ENCODE data around the gene ACCSL. TPM values are rescaled to one million over a fixed set of nuclear protein-coding genes. Genes with fewer than 3 reads are reported as not detected.

ACCSL gene
- polyA plus RNA-seq (2012; ENCODE audit: insufficient read length, low read depth) = not detected

DNA sequence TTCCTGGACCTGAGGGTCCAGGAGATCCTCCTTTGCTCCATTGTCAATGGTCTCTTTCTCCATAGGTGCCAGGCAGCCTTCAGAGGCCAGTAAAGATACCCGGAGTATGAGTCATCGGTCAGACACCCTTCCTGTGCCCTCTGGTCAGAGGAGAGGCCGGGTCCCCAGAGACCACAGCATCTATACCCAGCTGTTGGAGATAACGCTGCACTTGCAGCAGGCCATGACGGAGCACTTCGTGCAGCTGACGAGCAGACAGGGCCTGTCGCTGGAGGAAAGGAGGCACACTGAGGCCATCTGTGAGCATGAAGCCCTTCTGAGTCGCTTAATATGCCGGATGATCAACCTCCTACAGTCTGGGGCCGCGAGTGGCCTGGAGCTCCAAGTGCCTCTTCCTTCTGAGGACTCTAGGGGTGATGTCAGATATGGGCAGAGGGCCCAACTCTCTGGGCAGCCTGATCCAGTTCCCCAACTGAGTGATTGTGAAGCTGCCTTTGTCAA lies at the start of gene ACCSL:
Gene ACCSL (plus strand): TSS at position 51 of the 501 bp plus-strand sequence. CDS start 56 bp downstream, at position 107.
- TF ChIP-seq SIN3A (IDR thresholded peaks at IDR 0.05; ENCODE audit: borderline replicate concordance, insufficient read depth, low read length) = no peak
- TF ChIP-seq, protein P1, sequence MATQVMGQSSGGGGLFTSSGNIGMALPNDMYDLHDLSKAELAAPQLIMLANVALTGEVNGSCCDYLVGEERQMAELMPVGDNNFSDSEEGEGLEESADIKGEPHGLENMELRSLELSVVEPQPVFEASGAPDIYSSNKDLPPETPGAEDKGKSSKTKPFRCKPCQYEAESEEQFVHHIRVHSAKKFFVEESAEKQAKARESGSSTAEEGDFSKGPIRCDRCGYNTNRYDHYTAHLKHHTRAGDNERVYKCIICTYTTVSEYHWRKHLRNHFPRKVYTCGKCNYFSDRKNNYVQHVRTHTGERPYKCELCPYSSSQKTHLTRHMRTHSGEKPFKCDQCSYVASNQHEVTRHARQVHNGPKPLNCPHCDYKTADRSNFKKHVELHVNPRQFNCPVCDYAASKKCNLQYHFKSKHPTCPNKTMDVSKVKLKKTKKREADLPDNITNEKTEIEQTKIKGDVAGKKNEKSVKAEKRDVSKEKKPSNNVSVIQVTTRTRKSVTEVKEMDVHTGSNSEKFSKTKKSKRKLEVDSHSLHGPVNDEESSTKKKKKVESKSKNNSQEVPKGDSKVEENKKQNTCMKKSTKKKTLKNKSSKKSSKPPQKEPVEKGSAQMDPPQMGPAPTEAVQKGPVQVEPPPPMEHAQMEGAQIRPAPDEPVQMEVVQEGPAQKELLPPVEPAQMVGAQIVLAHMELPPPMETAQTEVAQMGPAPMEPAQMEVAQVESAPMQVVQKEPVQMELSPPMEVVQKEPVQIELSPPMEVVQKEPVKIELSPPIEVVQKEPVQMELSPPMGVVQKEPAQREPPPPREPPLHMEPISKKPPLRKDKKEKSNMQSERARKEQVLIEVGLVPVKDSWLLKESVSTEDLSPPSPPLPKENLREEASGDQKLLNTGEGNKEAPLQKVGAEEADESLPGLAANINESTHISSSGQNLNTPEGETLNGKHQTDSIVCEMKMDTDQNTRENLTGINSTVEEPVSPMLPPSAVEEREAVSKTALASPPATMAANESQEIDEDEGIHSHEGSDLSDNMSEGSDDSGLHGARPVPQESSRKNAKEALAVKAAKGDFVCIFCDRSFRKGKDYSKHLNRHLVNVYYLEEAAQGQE (IDR thresholded peaks at IDR 0.05; ENCODE audit: insufficient read depth in 1 of 2, low read depth in 2 of 2, low read length in 2 of 2) = no peak
- no peak for TF ChIP-seq TAF1 (IDR thresholded peaks at IDR 0.05; ENCODE audit: borderline replicate concordance, insufficient read depth, low read length)
- TF ChIP-seq POLR2AphosphoS5 (IDR thresholded peaks at IDR 0.05; ENCODE audit: low read depth, low read length) = no peak
- TF ChIP-seq FOXP2 (optimal IDR thresholded peaks at IDR 0.05; ENCODE audit: borderline replicate concordance, extremely low read depth, extremely low read length, insufficient read depth) = no peak

DNA sequence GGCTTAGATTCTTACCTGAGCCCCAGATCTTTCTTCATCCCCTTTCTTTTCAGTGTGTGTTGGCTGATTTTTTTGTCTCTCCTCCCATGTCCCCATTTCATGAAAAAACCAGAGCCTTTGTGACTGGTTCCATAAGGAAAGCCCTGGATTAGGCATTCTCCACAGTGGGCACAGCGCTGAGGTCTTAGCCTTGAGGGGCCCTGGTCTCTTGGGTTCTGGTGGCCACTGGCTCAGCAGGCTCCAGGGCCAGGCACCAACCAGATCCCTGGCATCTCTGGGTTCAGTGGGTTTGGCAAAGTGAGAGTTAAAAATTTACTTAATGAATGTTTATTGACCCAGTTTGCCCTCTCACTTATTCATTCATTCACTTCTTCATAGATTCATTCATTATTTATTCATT lies 49.5 kb upstream of the ACCSL start:
- TF ChIP-seq FOXP2 (optimal IDR thresholded peaks at IDR 0.05; ENCODE audit: borderline replicate concordance, extremely low read depth, extremely low read length, insufficient read depth) = no peak
- no peak for TF ChIP-seq POLR2AphosphoS5 (IDR thresholded peaks at IDR 0.05; ENCODE audit: low read depth, low read length)
- TF ChIP-seq TAF1 (IDR thresholded peaks at IDR 0.05; ENCODE audit: borderline replicate concordance, insufficient read depth, low read length) = no peak
- TF ChIP-seq, protein P1 (IDR thresholded peaks at IDR 0.05; ENCODE audit: insufficient read depth in 1 of 2, low read depth in 2 of 2, low read length in 2 of 2) = no peak
- no peak for TF ChIP-seq SIN3A (IDR thresholded peaks at IDR 0.05; ENCODE audit: borderline replicate concordance, insufficient read depth, low read length)

DNA sequence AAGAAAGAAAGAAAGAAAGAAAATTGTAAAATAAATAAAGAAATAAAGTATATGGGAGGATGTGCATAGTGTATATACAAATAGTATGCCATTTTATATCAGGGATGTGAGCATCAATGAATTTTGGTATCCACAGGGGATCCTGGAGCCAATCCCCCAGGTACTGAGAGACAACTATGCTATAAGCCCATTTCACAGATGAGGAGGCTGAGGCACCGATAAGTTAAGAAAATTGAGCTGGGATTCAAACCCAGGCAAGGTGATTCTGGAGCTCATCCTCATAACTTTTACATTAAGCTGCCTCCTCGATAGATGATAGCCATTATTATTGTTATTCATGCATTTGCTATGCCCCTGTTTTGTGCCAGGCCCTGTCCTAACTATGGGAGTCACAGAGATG lies 47.0 kb upstream of the ACCSL start:
- no peak for TF ChIP-seq FOXP2 (optimal IDR thresholded peaks at IDR 0.05; ENCODE audit: borderline replicate concordance, extremely low read depth, extremely low read length, insufficient read depth)
- no peak for TF ChIP-seq POLR2AphosphoS5 (IDR thresholded peaks at IDR 0.05; ENCODE audit: low read depth, low read length)
- TF ChIP-seq SIN3A (IDR thresholded peaks at IDR 0.05; ENCODE audit: borderline replicate concordance, insufficient read depth, low read length) = no peak
- TF ChIP-seq, protein P1 (IDR thresholded peaks at IDR 0.05; ENCODE audit: insufficient read depth in 1 of 2, low read depth in 2 of 2, low read length in 2 of 2) = no peak
- no peak for TF ChIP-seq TAF1 (IDR thresholded peaks at IDR 0.05; ENCODE audit: borderline replicate concordance, insufficient read depth, low read length)

DNA sequence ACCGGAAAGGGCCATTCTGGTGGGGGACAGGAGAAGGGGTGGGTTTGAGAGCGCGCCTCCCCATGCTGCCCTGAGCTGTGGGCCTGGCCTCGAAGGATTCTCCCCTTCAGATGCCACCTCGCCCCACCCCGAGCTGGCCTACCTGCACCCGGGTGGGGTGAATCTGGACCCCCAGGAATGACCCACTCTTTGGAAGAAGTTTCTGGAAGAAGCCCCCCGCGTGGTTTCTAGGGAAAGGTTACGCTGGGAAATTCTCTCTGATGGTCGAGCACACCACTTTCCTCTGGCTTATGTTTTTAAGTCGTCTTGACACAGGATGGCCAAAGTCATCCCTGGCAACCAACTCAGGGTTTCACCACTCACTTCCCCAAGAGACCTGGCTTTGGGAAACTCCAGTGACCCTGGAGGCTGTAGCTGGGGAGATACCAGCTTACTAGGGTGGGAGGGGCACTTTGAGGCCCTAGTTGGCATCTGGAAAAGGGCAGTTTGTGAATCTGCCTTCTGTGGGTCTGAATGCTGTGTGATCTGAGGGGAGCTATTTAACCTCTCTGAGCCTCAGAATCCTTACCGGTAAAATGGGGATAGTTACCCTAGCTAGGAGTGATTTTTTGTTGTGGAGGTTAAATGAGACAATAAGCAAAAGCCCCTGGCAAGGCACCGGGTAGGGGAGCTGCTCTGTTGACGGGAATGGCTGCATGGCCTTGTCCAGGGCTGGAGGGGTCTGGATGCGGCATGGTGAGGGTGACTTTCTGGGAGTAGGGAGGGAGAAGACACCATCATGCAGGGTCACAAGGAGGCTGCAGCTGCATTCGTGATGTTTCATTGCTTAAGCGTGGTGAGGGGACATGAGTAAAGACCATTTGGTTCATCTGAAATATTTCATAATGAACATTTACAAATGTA lies 45.3 kb upstream of the ACCSL start:
- TF ChIP-seq SIN3A (IDR thresholded peaks at IDR 0.05; ENCODE audit: borderline replicate concordance, insufficient read depth, low read length) (no peak), FOXP2 (optimal IDR thresholded peaks at IDR 0.05; ENCODE audit: borderline replicate concordance, extremely low read depth, extremely low read length, insufficient read depth) (no peak)

DNA sequence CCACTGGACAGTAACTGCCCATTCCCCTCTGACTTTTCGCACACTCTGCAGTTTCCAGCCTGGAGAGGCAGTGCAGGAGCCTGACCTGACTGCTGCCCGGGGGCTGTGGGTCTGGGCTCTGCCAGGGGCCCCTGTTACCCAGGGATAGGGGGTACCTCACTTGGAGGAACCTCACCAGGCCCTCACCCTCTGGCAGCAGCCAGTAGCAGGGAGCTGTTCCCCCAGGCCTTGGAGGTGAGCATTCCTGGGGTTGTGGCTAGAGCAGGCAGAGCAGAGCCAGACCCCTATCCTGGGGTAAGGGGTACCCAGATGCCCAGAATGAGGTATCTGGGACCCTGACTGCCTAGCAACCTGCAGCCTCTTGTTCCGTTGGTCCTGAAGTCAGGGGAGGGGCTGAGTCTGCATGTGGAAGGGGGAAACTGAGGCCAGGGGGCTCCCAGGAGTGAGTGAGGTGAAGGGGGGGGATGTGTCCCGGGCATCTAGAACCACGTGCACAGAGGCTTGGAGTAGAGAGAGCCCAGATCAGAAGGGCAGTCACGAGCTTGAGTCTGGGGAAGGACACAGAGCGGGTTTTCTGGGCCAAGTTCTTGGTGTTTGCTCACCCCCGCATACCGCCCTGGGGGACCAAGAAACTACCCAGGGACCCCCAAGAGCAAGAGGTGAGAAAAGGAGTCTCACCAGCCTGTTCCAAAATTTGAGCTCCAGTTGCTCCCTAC lies 43.9 kb upstream of the ACCSL start:
- TF ChIP-seq FOXP2 (optimal IDR thresholded peaks at IDR 0.05; ENCODE audit: borderline replicate concordance, extremely low read depth, extremely low read length, insufficient read depth) (no peak), POLR2AphosphoS5 (IDR thresholded peaks at IDR 0.05; ENCODE audit: low read depth, low read length) (no peak), SIN3A (IDR thresholded peaks at IDR 0.05; ENCODE audit: borderline replicate concordance, insufficient read depth, low read length) (no peak)

All from PFSK-1 (cell line).